ENCODE results near the gene BSDC1. TPM values are rescaled to one million over a fixed set of nuclear protein-coding genes. Genes with fewer than 3 reads are reported as not detected.

BSDC1 gene
- total RNA-seq, 1 donor from 2014 or later = 56.6 TPM

DNA sequence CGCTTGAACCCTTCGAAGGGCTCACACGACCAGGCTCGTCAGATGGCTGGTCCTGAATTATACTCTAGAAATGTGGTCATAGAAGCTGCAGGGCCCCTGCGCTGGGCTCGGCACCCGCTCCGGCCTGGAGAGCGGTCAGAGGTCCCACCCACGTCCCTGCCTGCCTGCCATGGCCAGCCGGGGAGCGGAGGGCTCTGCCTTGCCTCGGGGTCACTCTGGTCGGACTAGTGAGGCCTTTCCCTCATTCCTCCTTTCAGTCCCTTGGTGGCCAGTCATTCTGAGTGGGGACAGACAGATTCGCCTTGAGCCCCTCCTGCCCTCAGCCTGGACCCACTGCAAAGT is 57.7 kb downstream of the BSDC1 start:
- H3K27me3 Mint-ChIP-seq (ENCODE audit: low read depth) = no peaks in the 10 kb centered on the region
- H3K9me3 Mint-ChIP-seq (ENCODE audit: low read depth) = no peaks in the 10 kb centered on the region
- peaks cover 23% of the 10 kb centered on the region for H3K4me1 Mint-ChIP-seq (ENCODE audit: low read depth)
- H3K4me3 Mint-ChIP-seq (ENCODE audit: unreplicated experiment) = no peak overlapping the region
- TF ChIP-seq, protein P1, sequence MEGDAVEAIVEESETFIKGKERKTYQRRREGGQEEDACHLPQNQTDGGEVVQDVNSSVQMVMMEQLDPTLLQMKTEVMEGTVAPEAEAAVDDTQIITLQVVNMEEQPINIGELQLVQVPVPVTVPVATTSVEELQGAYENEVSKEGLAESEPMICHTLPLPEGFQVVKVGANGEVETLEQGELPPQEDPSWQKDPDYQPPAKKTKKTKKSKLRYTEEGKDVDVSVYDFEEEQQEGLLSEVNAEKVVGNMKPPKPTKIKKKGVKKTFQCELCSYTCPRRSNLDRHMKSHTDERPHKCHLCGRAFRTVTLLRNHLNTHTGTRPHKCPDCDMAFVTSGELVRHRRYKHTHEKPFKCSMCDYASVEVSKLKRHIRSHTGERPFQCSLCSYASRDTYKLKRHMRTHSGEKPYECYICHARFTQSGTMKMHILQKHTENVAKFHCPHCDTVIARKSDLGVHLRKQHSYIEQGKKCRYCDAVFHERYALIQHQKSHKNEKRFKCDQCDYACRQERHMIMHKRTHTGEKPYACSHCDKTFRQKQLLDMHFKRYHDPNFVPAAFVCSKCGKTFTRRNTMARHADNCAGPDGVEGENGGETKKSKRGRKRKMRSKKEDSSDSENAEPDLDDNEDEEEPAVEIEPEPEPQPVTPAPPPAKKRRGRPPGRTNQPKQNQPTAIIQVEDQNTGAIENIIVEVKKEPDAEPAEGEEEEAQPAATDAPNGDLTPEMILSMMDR (IDR thresholded peaks at IDR 0.05) = no peak
- H3K27ac Mint-ChIP-seq (ENCODE audit: unreplicated experiment) = no peak overlapping the region
- peaks cover 9% of the 10 kb centered on the region for H3K36me3 Mint-ChIP-seq (ENCODE audit: low read depth)
- DNase-seq (ENCODE audit: low spot score) = peak; percentile 75

DNA sequence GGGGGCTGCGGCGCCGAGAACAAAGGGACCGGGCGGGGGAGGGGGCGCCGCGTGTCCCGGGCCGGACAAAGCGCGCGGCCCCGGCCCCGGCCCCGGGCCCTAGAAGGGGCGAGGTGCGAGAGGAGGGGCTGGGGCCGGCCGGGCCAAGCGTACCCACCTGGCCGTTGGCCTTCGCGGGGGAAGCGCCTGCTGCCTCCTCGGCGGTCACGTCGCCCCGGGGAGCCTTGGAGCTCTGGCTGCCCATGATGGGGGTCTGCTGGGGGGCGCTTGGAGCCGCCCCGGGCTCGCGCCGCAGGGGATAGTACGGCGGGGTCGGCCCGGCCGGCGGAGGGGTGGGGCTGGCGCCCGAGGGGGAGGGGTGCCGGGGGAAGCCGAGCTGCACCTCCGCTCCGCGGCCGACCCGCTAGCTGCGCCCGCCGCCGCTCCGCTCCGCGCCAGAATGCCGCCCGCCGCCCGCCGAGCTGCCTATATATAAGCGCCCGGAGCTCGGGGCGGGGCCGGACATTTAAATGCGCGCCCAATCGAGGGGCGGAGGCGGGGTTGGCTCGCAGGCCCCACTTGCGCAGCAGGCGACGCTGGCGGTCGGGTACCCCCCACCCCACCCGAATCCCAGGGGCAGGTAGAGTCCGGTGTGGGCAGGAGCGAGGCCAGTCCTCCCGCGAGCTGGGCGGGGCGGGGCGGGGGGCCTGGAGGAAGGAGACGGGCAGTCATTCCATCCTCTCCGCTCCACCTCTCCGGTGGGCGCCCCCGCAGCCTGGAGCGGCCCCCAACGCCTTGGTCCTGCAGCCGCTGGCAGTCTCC is 58.3 kb downstream of the BSDC1 start, which contains the start of gene MARCKSL1:
Gene MARCKSL1 (minus strand): TSS at position 444 of the 801 bp plus-strand sequence. CDS start 200 bp downstream, at position 244.
- H3K4me3 Mint-ChIP-seq (ENCODE audit: unreplicated experiment) = peak within 1 kb of the TSS; percentile 92
- TF ChIP-seq, protein P1 (IDR thresholded peaks at IDR 0.05) = no peak
- H3K9me3 Mint-ChIP-seq (ENCODE audit: low read depth) = no peaks in the 10 kb centered on the region
- H3K4me1 Mint-ChIP-seq (ENCODE audit: low read depth) = peaks cover 23% of the 10 kb centered on the region
- DNase-seq (ENCODE audit: low spot score) = no peak
- no peaks in the 10 kb centered on the region for H3K27me3 Mint-ChIP-seq (ENCODE audit: low read depth)
- H3K36me3 Mint-ChIP-seq (ENCODE audit: low read depth) = peaks cover 13% of the 10 kb centered on the region
- peak within 1 kb of the TSS; percentile 72 for H3K27ac Mint-ChIP-seq (ENCODE audit: unreplicated experiment)

DNA sequence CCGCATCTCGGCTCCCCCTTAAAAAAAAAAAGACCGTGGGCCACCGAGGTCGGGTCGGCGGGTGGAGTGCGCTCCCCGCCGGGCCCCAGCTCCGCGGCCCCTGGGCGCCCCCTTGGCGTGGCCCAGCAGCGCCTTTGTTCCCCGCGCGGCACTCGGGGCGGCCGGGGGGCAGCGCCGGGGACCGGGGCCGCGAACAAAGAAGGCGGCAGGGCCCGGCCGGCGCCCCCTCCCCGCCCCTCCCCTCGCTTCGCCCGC is 58.8 kb downstream of the BSDC1 start:
- no peak overlapping the region for H3K27ac Mint-ChIP-seq (ENCODE audit: unreplicated experiment)
- H3K36me3 Mint-ChIP-seq (ENCODE audit: low read depth) = peaks cover 13% of the 10 kb centered on the region
- TF ChIP-seq, protein P1 (IDR thresholded peaks at IDR 0.05) = no peak
- no peak for DNase-seq (ENCODE audit: low spot score)
- peak overlapping the region; percentile 92 for H3K4me3 Mint-ChIP-seq (ENCODE audit: unreplicated experiment)
- H3K9me3 Mint-ChIP-seq (ENCODE audit: low read depth) = no peaks in the 10 kb centered on the region
- H3K27me3 Mint-ChIP-seq (ENCODE audit: low read depth) = no peaks in the 10 kb centered on the region
- H3K4me1 Mint-ChIP-seq (ENCODE audit: low read depth) = peaks cover 23% of the 10 kb centered on the region

DNA sequence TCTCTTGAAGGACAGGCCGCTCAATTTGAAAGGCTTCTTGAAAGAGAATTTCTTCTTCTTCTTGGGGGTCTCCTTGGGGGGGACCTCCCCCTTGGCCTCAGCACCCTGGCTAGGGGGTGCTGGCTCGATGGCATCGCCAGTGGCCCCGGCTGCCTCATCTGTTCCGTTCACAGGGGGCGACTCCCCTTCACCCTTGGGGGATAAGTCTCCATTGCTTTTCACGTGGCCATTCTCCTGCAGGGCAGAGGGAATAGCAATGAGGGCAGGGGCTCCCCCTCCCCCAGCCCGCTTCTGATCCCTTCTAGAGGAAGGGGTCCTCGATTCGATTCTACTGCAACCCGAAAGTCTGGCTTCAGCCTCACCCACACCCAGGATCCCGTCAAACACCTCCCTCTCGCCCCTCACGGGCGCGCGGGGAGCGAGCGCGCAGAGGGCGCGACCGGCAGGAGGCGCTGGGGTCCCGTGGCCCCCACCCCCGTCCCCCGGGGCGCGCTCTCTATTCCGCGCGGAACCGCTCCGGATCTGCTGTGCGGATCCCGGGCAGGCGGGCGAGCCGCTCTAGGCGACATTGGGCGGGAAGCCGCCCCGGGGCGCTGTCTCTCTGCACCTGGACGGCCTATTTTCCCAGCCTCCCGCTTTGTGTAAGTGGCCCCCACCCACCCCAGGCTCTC is 59.2 kb downstream of the BSDC1 start:
- no peak for DNase-seq (ENCODE audit: low spot score)
- Mint-ChIP-seq H3K36me3 (ENCODE audit: low read depth) (peaks cover 13% of the 10 kb centered on the region), H3K27me3 (ENCODE audit: low read depth) (no peaks in the 10 kb centered on the region), H3K4me3 (ENCODE audit: unreplicated experiment) (peak overlapping the region; percentile 92), H3K4me1 (ENCODE audit: low read depth) (peaks cover 23% of the 10 kb centered on the region), H3K9me3 (ENCODE audit: low read depth) (no peaks in the 10 kb centered on the region), H3K27ac (ENCODE audit: unreplicated experiment) (peak overlapping the region; percentile 72)
- TF ChIP-seq, protein P1 (IDR thresholded peaks at IDR 0.05) = peak; percentile 86

DNA sequence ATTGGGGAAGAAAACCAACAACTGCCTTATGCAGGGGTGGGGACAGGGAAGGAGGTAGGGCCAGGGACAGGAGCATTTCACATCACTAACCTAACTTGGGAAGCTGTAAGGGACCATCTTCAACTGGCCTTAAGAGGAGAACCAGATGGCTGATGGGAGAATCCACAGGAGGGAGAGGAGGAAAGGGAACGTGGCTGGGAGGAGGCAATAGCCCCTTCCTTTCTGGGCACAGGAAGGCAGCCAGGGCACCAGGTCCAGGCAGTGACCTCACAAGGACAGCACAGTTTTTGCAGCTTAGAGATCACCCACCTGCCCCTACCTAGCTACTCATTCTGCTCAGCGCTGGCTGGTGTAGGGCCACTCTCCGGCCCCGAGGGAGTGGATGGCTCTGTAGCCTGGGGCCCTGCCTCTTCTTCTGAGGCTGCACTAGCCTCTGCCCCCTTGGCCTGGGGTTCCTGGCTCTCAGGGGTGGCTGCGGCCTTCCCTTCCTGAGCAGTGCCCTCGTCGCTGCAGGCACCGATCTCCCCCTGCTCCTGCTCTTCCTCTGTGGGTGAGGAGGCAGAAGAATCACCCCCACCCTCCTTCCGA is 59.9 kb downstream of the BSDC1 start:
- Mint-ChIP-seq H3K9me3 (ENCODE audit: low read depth) (no peaks in the 10 kb centered on the region), H3K4me1 (ENCODE audit: low read depth) (peaks cover 23% of the 10 kb centered on the region), H3K27me3 (ENCODE audit: low read depth) (no peaks in the 10 kb centered on the region), H3K27ac (ENCODE audit: unreplicated experiment) (peak overlapping the region; percentile 75), H3K4me3 (ENCODE audit: unreplicated experiment) (peak overlapping the region; percentile 92), H3K36me3 (ENCODE audit: low read depth) (peaks cover 16% of the 10 kb centered on the region)
- TF ChIP-seq, protein P1 (IDR thresholded peaks at IDR 0.05) = no peak
- DNase-seq (ENCODE audit: low spot score) = no peak
